HG02588 (cell line): ENCODE measurements around the gene RDH11.

Experiments used
- ATAC-seq: cut with Tn5 transposase; IDR thresholded peaks from one replicate; pipeline ENCODE4 v1.9.1; 2021; ENCODE audit warnings: mild to moderate bottlenecking, moderate library complexity; ENCODE audit not compliant: unreplicated experiment

The RDH11 gene

GRCh38 chr14:67650694-67651093 is 44.9 kb downstream of the RDH11 start:
- no peak for ATAC-seq

- ATAC-seq, result no peak
Observed at GRCh38 chr14:67650151-67650550, 45.4 kb downstream of the RDH11 start.

GRCh38 chr14:67646131-67646530 is 49.4 kb downstream of the RDH11 start:
- no peak for ATAC-seq

- no peak for ATAC-seq
Observed at GRCh38 chr14:67645414-67645813, 50.1 kb downstream of the RDH11 start.

GRCh38 chr14:67644428-67644827 is 51.1 kb downstream of the RDH11 start:
- ATAC-seq, result no peak

- ATAC-seq, result no peak
Observed at GRCh38 chr14:67643713-67644112, 51.9 kb downstream of the RDH11 start.

- ATAC-seq, result no peak
Observed at GRCh38 chr14:67641902-67642749, 53.4 kb downstream of the RDH11 start.

- no peak for ATAC-seq
Observed at GRCh38 chr14:67641480-67641879, 54.1 kb downstream of the RDH11 start.

GRCh38 chr14:67638642-67639041 is 56.9 kb downstream of the RDH11 start:
- ATAC-seq, result no peak

- ATAC-seq, result no peak
Observed at GRCh38 chr14:67636361-67636919, 59.1 kb downstream of the RDH11 start.

- no peak for ATAC-seq
Observed at GRCh38 chr14:67633451-67634147, 62.0 kb downstream of the RDH11 start.

- ATAC-seq, result no peak
Observed at GRCh38 chr14:67630938-67631337, 64.6 kb downstream of the RDH11 start.

- ATAC-seq, result no peak
Observed at GRCh38 chr14:67630186-67630585, 65.4 kb downstream of the RDH11 start.

GRCh38 chr14:67627519-67627918 is 68.0 kb downstream of the RDH11 start:
- no peak for ATAC-seq
